Cerebellar cortex (tissue), 1 donor: ENCODE measurements around the gene CCDC9B.

ENCODE experiments used
- DNase-seq: peaks from one replicate; pipeline ENCODE4 v3.0.0-alpha.2; 2015; ENCODE audit warnings: low spot score

Gene CCDC9B

DNA sequence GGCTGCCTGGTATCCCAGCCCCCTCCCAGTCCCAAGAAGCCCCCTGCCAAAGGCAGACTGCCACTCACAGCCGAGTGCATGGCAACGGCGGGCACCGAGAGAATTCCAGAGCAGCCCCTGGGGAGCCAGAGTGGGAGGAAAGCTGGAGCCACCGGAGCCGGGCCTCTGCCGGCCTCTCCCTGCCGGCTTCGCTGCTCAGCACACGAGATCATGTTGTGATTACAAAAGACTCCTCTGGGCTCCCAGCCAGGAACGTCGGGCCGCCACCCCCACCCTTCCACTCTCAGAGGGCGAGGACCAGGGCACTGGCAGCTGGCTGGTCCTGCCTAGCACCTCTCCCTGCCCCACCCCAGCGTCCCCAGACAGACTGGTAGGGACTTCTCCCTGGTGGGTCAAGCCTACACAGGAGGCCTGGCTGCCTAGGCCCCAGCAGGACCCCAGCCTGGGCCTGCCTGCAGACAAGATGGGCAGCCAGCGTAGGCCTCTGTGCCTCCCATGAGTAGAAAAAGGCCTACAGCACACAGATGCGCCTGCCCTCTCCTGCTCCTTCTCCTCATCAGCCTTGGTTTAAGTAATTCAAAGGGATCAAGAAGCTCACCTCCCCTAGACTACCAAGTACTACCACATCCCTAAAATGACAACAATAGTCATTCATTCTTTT, at the start of gene CCDC9B:
CCDC9B (minus strand) TSS at position 200 of the 661 bp plus-strand sequence; CDS start at position 80, 120 bp downstream.
- DNase-seq: no peak

DNA sequence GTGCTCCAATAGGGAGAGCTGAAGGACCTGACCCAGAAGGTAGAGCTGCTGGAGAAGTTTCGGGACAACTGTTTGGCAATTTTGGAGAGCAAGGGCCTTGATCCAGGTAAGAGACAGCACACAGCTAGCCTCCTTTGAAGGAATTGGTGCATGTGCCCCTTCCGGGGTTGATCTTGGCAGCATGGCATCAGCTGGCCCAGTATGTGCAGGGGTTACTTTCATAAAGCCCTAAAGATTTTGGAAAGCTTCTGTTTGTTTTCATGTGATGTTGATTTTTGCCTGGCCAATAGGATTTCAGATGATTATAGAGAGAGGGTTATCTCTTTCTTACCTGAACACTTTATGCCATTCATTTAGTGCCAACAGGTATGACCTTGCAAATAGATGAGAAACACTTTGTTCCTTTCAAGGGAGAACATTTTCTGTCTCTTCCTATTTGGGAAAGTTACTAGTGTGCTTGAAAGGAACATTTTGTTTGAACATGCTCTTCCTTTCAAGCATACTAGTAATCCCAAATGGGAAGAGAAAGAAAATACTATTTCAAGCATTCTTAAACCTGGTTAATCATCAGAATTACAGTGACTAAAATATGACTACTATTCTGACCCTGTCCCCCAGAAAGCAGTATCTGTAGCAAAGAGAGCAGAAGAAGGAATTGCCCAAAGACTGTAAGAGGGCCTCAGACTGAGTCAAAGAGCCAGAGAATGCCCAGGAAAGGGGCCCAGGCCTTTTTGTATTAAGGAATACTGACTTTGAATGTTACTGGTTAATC, 49.3 kb upstream of the CCDC9B start:
- no peak for DNase-seq

GRCh38 chr15:40388941-40389823, 48.4 kb upstream of the CCDC9B start:
- DNase-seq: no peak

- no peak for DNase-seq
These were observed 45.7 kb upstream of the CCDC9B start for GRCh38 chr15:40386480-40386879.

GRCh38 chr15:40382580-40383456, 42.1 kb upstream of the CCDC9B start, which contains the start of gene KNSTRN:
KNSTRN (plus strand) TSS chr15:40382721; CDS start chr15:40382836, 115 bp downstream.
- peak; percentile 97 for DNase-seq

DNA sequence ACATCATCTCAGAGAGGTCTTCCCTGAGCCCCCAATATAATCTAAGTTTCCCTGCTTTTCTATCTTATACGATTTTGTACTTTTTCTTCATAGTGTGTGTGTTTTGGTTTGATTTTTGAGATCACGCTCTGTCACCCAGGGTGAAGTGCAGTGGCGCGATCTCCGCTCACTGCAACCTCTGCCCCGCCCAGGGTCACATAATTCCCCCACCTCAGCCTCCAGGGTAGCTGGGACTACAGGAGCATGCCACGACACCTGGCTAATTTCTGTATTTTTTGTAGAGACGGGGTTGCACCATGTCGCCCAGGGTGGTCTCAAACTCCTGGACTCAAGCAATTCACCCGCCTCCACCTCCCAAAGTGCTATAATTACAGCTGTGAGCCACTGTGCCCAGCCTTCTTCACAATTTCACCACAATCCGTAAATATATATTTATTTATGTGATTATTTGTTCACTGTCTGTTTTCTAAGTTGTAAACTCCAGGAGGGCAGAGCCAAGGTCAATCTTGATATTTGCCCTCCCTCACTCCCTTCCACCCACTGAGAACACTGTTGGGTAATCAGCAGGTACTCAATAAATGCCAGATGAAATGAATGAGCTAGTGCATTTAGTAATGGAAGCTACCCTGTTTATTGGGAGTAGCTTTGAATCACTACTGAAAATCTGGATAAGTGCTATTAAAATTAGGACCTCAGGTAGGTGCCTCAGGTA, 41.2 kb upstream of the CCDC9B start:
- no peak for DNase-seq

- DNase-seq: no peak
These were observed 39.9 kb upstream of the CCDC9B start for GRCh38 chr15:40380636-40381035.

DNA sequence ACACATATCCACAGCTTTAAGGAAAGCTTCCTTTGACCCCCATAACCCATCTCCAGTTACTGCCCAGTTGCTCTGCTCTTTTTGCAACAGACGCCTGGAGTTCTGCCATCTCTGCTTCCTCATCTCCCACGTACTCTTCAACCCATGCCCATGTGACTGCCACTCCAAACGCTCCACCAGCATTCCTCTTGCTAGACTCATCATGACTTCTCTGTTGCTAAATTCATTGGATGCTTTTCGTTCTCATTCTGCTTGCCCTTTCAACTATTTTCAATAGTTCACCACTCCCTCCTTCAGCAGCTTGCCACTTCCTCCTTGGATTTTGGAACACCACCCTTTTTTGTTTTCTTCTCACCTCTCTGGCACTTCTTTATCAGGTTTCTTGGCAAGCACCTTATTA, 39.1 kb upstream of the CCDC9B start:
- no peak for DNase-seq

GRCh38 chr15:40379374-40379773, 38.6 kb upstream of the CCDC9B start:
- DNase-seq: no peak

- no peak for DNase-seq
These were observed 36.9 kb upstream of the CCDC9B start for GRCh38 chr15:40377606-40378005.

DNA sequence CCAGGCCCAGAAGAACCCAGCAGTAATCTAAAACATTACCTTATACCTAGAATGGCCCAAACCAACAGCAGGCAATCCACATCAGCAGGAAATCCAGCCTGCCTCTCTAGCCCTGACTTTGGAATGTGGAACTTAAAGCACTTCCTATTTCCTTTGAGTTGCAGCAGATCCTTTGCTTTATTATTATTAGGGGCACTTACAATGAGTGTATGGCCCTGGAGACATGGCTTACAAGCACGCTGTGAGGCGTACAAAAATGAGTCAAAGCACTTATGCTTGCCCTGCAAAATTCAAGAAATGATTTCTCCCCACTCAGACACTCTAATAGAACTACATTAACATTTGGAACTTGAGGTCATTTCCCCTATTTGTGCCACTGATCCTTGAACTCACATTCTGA, 32.2 kb upstream of the CCDC9B start:
- DNase-seq: no peak

- DNase-seq: no peak
These were observed 29.2 kb upstream of the CCDC9B start for GRCh38 chr15:40369971-40370370.

GRCh38 chr15:40369474-40369869, 28.7 kb upstream of the CCDC9B start:
- DNase-seq: no peak

GRCh38 chr15:40368719-40369473, 28.2 kb upstream of the CCDC9B start:
- DNase-seq: no peak

DNA sequence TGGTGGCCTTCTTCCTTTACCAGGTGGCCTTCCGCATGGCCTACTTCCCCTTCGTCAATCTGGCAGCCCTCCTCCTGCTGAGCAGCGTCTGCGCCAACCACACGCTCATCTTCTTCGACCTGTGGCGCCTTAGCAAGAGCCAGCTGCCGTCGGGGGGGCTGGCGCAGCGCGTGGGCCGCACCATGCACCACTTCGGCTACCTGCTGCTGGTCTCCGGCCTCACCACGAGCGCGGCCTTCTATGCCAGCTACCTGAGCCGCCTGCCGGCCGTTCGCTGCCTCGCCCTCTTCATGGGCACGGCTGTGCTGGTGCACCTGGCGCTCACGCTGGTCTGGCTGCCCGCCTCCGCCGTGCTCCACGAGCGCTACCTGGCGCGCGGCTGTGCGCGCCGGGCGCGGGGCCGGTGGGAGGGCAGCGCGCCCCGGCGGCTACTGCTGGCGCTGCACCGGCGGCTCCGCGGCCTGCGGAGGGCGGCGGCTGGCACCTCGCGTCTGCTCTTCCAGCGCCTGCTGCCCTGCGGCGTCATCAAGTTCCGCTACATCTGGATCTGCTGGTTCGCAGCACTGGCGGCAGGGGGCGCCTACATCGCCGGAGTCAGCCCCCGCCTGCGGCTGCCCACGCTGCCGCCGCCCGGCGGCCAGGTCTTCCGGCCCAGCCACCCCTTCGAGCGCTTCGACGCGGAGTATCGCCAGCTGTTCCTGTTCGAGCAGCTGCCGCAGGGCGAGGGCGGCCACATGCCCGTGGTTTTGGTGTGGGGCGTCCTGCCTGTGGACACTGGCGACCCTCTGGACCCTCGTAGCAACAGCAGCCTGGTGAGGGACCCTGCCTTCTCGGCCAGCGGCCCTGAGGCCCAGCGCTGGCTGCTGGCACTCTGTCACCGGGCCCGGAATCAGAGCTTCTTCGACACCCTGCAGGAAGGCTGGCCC, 27.2 kb upstream of the CCDC9B start:
- DNase-seq: peak; percentile 79

GRCh38 chr15:40367371-40367685, 26.6 kb upstream of the CCDC9B start:
- DNase-seq: no peak

DNA sequence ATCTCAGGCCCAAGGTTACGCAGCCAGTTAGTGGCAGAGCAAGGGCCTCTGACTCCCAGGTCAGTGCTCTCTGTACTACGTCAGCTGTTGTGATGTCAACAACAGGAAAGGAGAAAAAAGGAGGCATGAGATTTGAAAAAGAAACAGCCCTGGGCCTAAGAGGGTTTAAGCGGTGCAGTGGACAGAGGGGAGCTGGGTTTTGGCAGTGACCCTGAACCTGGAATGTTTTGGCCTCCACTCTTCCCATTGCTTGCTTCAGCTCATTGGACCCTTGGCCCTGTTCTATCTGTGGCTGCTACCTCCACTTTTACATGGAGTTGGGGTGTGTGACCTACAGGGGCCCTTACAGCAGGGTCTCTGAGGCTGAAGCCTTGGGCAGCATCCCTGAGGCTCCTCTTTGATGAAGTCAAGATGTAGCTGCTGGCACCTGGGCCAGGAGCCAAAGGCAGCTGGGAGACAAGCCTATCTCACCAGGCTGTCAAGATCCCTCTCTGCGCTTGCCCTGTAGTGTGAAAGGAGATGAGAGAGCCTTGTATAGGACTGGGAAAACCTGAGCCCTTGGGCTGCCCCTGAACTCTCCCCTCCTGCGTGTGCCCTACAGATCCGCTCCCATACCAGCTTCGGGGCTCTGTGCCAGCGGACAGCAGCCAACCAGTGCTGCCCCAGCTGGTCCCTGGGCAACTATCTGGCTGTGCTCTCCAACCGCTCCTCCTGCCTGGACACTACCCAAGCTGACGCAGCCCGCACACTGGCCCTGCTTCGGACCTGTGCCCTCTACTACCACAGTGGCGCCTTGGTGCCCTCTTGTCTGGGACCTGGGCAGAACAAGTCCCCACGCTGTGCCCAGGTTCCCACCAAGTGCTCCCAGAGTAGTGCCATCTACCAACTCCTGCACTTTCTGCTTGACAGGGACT, 26.0 kb upstream of the CCDC9B start:
- DNase-seq: peak; percentile 90
